GM23248 (cell line): Measurements from ENCODE around the gene SPR. TPM values are rescaled to one million over a fixed set of nuclear protein-coding genes. Genes with fewer than 3 reads are reported as not detected.

ENCODE experiments used
- DNase-seq: peaks from one replicate; pipeline ENCODE4 v3.0.0-alpha.2; 2015
- H2AFZ ChIP-seq: fragments of 200-600 bp; sonication (generic); 2 replicates; pipeline ENCODE4 v1.6.1; 2016; ENCODE audit warnings: antibody characterized with exemption
- H3F3A ChIP-seq: fragments of 200-600 bp; sonication (generic); 2 replicates; pipeline ENCODE4 v1.6.1; 2016; ENCODE audit warnings: mild to moderate bottlenecking, antibody characterized with exemption, mixed run types; ENCODE audit not compliant: insufficient read depth
- H3K27ac ChIP-seq: fragments of 200-600 bp; sonication (generic); 2 replicates; pipeline ENCODE4 v1.5.1; 2016; ENCODE audit warnings: mild to moderate bottlenecking
- H3K27me3 ChIP-seq: fragments of 200-600 bp; sonication (generic); replicated peaks from 2 replicates; pipeline ENCODE4 v1.6.1; 2016; ENCODE audit warnings: mild to moderate bottlenecking; ENCODE audit not compliant: insufficient read depth
- H3K36me3 ChIP-seq: fragments of 200-600 bp; sonication (generic); 2 replicates; pipeline ENCODE4 v1.6.1; 2016; ENCODE audit warnings: low read depth, mild to moderate bottlenecking
- H3K4me1 ChIP-seq: fragments of 200-600 bp; sonication (generic); 2 replicates; pipeline ENCODE4 v1.6.1; 2016; ENCODE audit warnings: mild to moderate bottlenecking; ENCODE audit not compliant: insufficient read depth
- H3K4me2 ChIP-seq: fragments of 200-600 bp; sonication (generic); one replicate; pipeline ENCODE4 v1.6.1; 2016; ENCODE audit warnings: mild to moderate bottlenecking; ENCODE audit not compliant: unreplicated experiment
- H3K4me3 ChIP-seq: fragments of 200-600 bp; sonication (generic); 2 replicates; pipeline ENCODE4 v1.5.1; 2016; ENCODE audit warnings: mild to moderate bottlenecking
- H3K79me2 ChIP-seq: fragments of 200-600 bp; sonication (generic); 2 replicates; pipeline ENCODE4 v1.6.1; 2016; ENCODE audit warnings: mild to moderate bottlenecking; ENCODE audit not compliant: insufficient read depth
- H3K9ac ChIP-seq: fragments of 200-600 bp; sonication (generic); 2 replicates; pipeline ENCODE4 v1.6.1; 2016; ENCODE audit warnings: mild to moderate bottlenecking
- H3K9me2 ChIP-seq: fragments of 200-600 bp; sonication (generic); 2 replicates; pipeline ENCODE4 v1.6.1; 2016; ENCODE audit warnings: mixed run types, mild to moderate bottlenecking, moderate library complexity; ENCODE audit not compliant: insufficient read depth
- H3K9me3 ChIP-seq: fragments of 200-600 bp; sonication (generic); one replicate; pipeline ENCODE4 v1.6.1; 2017; ENCODE audit warnings: low read depth
- H4K20me1 ChIP-seq: fragments of 200-600 bp; sonication (generic); 2 replicates; pipeline ENCODE4 v1.6.0; 2016; ENCODE audit not compliant: insufficient read depth
- EZH2 ChIP-seq: fragments of 200-600 bp; sonication (generic); IDR thresholded peaks from 2 replicates; pipeline ENCODE4 v1.6.1; 2018; ENCODE audit warnings: antibody characterized with exemption, mild to moderate bottlenecking; ENCODE audit not compliant: insufficient read depth, poor library complexity, severe bottlenecking
- EZH2phosphoT487 ChIP-seq: fragments of 200-600 bp; sonication (generic); IDR thresholded peaks from 2 replicates; pipeline ENCODE4 v1.6.1; 2018; ENCODE audit warnings: antibody characterized with exemption, moderate library complexity, mild to moderate bottlenecking, low read depth; ENCODE audit not compliant: insufficient read depth
- WGBS, 2 experiments: methylation state at CpG; one replicate each; pipeline ENCODE4 v1.1.6; 2015 to 2017; ENCODE audit warnings: low lambda C conversion rate in 2 of 2, low coverage in 1 of 2; ENCODE audit errors: missing lambda C conversion rate in 2 of 2; 5-methylcytosine and 5-hydroxymethylcytosine counted together
- in situ Hi-C: fragments of 300-500 bp; cut with MboI; formaldehyde crosslinking; loops from 2 replicates; pipeline ENCODE4 v1.15.0; 2020
- polyA plus RNA-seq: library from polyadenylated mRNA; unstranded; fragments of >200 nt; fragmentation: Nextera tagmentation; extraction: Ambion mirVana; gene quantifications from 2 replicates; pipeline ENCODE4 v1.2.1, GENCODE V29; 2016
- total RNA-seq: library from RNA; depleted of rRNA; stranded (reverse); fragments of >200 nt; shearing (Covaris generic); gene quantifications from 2 replicates; pipeline ENCODE4 v1.2.3, GENCODE V29; 2014

SPR gene
- total and polyA plus RNA-seq, 2 experiments from 2014 or later = 17.1 to 21.1 TPM

DNA sequence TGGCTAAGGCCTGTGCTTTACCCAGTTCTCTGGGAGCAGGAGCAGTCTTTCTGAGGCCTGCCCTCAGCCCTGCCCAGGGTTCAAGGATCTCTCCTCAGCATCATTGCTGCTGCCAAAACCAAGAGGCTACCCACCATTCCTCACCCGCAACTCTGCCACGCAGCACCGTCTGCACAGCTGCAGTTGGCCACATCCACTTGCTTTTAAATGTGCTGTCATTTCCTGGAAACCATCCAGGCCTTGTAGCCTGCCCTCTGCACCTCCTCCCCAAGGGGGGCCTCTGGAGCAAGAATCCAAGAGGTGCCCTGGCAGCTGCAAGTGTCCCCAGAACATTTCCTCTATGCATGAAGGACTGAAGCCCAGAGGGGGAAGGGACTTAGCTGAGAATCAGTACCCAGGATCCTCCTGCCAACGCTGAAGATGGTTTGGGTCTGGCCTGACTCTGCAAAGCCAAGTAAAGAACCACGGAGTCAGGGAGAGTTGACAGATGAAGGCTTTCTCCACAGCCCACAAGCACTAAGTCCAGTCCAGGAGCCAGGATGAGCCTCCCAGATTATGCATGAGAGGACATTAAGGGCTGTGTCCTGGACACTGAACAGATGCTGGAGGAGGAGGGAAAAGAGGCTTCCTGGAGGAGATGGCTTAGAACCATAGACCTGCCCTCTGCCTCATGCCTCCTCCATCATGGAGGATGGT, 45.0 kb downstream of the SPR start:
- Histone ChIP-seq H2AFZ (no peak overlapping the region), H3K79me2 (no peaks in the 10 kb centered on the region), H3K9me3 (no peaks in the 10 kb centered on the region), H3K4me3 (no peak overlapping the region), H3F3A (no peaks in the 10 kb centered on the region), H3K4me2 (no peak overlapping the region), H3K27me3 (peaks cover 28% of the 10 kb centered on the region), H4K20me1 (no peaks in the 10 kb centered on the region), H3K9me2 (no peaks in the 10 kb centered on the region), H3K36me3 (no peaks in the 10 kb centered on the region), H3K27ac (no peak overlapping the region), H3K4me1 (peaks cover 14% of the 10 kb centered on the region), H3K9ac (no peak overlapping the region)
- DNase-seq = peak; percentile 54
- in situ Hi-C loops = no loop called here
- TF ChIP-seq EZH2 (no peak), EZH2phosphoT487 (no peak)
- WGBS, 2 experiments = 67% methylated on average over 5 of the region's 5 CpGs

DNA sequence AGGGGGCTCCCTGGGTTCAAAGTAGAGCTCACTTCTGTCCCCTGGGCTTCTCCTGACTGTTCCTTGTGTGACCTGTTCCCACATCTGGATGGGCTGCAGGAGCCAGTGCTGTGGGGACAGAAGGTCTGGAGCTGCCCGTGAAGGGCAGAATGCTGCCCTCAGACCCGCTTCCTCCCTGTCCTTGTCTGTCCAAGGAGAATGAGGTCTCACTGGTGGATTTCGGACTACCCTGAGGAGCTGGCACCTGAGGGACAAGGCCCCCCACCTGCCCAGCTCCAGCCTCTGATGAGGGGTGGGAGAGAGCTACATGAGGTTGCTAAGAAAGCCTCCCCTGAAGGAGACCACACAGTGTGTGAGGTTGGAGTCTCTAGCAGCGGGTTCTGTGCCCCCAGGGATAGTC, 45.6 kb downstream of the SPR start:
- H3K9ac ChIP-seq = no peak overlapping the region
- H3K4me2 ChIP-seq = no peak overlapping the region
- H3K36me3 ChIP-seq = no peaks in the 10 kb centered on the region
- H3K9me2 ChIP-seq = no peaks in the 10 kb centered on the region
- no peak overlapping the region for H3K27ac ChIP-seq
- H3K27me3 ChIP-seq = peaks cover 23% of the 10 kb centered on the region
- peaks cover 14% of the 10 kb centered on the region for H3K4me1 ChIP-seq
- WGBS, 2 experiments = 82 to 85% methylated on average over 4 of the region's 4 CpGs
- no peak overlapping the region for H3K4me3 ChIP-seq
- H3F3A ChIP-seq = no peaks in the 10 kb centered on the region
- TF ChIP-seq EZH2 = no peak
- TF ChIP-seq EZH2phosphoT487 = no peak
- no peaks in the 10 kb centered on the region for H3K79me2 ChIP-seq
- no peak for DNase-seq
- in situ Hi-C loops = no loop called here
- no peaks in the 10 kb centered on the region for H4K20me1 ChIP-seq
- no peak overlapping the region for H2AFZ ChIP-seq
- no peaks in the 10 kb centered on the region for H3K9me3 ChIP-seq

DNA sequence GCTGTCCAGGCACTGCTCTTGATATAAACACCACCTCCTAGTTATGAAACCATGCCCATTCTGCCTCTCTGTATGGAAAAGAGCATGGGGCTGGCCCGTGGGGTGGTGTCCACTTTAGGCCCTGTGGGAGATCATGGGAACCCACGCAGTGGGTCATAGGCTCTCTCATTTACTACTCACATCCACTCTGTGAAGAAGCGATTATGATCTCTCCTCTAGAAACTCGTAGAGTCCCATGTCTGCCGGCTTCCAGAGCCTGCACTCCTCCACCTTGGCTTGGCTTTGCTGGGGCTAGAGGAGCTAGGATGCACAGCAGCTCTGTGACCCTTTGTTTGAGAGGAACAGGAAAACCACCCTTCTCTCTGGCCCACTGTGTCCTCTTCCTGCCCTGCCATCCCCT, 46.0 kb downstream of the SPR start:
- Histone ChIP-seq H3K27me3 (peaks cover 19% of the 10 kb centered on the region), H3K9me2 (no peaks in the 10 kb centered on the region), H2AFZ (no peak overlapping the region), H3K36me3 (no peaks in the 10 kb centered on the region), H3F3A (no peaks in the 10 kb centered on the region), H3K79me2 (no peaks in the 10 kb centered on the region), H3K27ac (no peak overlapping the region), H3K4me1 (peaks cover 14% of the 10 kb centered on the region), H3K4me3 (no peak overlapping the region), H3K9me3 (no peaks in the 10 kb centered on the region), H3K9ac (no peak overlapping the region), H4K20me1 (no peaks in the 10 kb centered on the region), H3K4me2 (no peak overlapping the region)
- WGBS, 2 experiments = 92 to 97% methylated on average over 5 of the region's 5 CpGs
- TF ChIP-seq EZH2phosphoT487 (no peak), EZH2 (no peak)
- in situ Hi-C loops = no loop called here
- no peak for DNase-seq

DNA sequence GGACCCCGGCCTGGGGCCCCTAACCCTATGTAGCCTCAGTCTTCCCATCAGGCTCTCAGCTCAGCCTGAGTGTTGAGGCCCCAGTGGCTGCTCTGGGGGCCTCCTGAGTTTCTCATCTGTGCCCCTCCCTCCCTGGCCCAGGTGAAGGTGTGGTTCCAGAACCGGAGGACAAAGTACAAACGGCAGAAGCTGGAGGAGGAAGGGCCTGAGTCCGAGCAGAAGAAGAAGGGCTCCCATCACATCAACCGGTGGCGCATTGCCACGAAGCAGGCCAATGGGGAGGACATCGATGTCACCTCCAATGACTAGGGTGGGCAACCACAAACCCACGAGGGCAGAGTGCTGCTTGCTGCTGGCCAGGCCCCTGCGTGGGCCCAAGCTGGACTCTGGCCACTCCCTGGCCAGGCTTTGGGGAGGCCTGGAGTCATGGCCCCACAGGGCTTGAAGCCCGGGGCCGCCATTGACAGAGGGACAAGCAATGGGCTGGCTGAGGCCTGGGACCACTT, 46.5 kb downstream of the SPR start:
- Histone ChIP-seq H3K9ac (no peak overlapping the region), H3K9me3 (no peaks in the 10 kb centered on the region), H3K27me3 (peaks cover 14% of the 10 kb centered on the region), H3K36me3 (no peaks in the 10 kb centered on the region), H3K9me2 (no peaks in the 10 kb centered on the region), H3K4me1 (peaks cover 14% of the 10 kb centered on the region), H3K79me2 (no peaks in the 10 kb centered on the region), H3K4me3 (no peak overlapping the region), H3K27ac (no peak overlapping the region), H2AFZ (no peak overlapping the region), H3F3A (no peaks in the 10 kb centered on the region), H4K20me1 (no peaks in the 10 kb centered on the region), H3K4me2 (no peak overlapping the region)
- no peak for TF ChIP-seq EZH2
- 89% methylated on average over 11 to 12 of the region's 12 CpGs for WGBS, 2 experiments
- in situ Hi-C loops = no loop called here
- DNase-seq = no peak
